ENCODE measurements around the gene RELN.

RELN gene

DNA sequence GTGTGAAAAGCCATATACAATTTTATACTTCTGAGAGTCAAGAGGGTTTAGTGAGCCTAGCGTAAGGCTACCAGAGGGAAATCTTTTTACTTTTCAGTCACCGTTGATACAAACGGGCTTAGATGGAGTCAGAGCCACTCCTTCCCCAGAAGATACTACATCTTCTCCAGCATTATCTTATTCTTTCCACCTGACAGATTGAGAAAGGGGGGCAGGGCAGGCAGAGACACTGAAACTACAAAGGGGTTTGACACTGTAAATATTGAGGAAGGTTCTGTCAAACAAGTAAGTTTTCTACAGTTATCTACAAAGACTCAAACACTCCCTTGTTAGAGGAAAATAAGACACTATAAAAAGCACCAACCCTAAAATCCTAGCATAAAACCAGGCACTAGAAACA lies 100.0 kb downstream of the RELN start:
- no peak for FAIRE-seq

- no peak for FAIRE-seq
Measured at GRCh38 chr7:103888603-103889153, 100.8 kb downstream of the RELN start.

DNA sequence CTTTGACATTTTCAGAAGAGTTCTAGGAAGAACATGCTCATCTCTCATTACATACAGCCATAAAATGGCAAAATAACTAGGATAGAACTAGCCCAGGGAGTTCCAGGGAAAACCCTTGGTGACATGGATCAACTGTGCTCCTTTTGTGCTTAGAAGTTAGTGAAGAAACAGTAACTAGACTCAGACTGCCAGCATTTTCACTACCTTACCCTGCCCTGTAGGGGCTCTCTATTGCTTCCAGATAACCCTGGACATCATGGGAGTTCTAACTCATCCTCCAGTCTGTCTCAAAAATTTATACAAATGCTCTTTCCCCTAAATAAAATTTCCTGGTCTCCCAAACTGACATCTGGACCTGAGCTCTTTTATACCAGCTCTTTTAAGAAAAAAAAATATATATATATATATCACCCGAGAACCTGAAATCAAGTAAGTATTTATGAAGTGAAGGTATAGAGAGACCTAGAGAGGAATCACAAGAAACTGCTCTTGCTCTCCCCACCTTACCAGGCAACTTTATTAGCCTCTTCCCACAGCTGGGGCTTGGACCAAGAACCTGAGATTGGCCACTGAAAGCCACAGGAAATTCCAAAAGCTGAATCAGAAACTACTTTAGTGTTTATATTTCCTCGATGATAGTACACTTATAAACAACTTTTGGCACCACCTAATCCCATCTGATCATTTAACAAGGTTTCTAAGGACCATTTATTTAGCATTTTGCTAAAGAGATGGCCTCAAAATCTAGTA lies 101.4 kb downstream of the RELN start:
- no peak for FAIRE-seq

- no peak for FAIRE-seq
Measured at GRCh38 chr7:103887050-103887449, 102.4 kb downstream of the RELN start.

DNA sequence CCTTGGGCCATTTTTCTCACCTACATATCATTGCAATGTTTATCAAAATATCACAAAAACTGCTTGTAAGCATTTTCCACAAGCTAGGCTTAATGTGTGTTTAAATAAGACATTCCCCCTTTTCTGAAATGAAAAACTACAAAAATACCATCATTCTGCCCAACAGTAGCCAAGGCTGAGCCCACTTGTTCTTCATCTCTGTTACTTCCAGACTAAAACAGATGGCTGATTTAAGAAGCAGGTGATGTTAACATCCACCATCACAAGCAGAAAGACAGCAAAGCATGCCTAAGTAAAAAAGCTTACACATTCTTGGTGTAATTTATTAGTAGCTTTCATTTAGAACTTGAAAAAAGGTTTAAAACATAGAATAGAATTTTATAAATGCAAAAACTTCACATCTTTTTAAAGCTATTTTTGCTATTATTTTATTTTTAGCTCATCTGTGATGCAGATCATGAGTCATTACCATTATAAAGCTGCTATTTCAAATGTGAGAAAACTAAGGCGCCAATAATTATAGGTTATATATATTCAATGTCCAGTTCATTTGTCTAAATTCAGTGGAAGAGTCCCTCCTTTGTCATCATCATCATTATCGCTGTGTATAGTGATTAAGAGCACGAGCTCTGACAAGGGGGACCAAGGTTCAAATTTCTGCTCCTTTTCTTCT lies 109.4 kb downstream of the RELN start:
- FAIRE-seq: no peak

GRCh38 chr7:103879411-103879810 lies 110.0 kb downstream of the RELN start:
- no peak for FAIRE-seq

DNA sequence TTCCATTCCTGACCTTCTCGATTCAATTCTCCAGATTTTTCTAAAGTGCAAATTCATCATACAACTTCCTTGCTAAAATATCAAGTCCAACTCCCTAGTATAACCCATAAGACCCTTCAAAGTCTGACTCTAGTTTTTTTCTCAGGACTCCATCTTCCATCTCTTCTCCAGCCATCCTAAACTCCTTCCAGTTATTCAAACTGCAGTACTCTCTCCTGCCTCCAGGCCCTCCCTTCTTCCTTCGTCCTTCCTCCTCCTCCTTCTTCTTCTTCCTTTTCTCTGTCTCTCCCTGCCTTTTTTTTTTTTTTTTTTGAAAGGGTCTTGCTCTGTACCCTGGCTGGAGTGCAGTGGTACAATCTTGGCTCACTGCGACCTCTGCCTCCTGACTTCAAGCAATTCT lies 111.9 kb downstream of the RELN start:
- no peak for FAIRE-seq

DNA sequence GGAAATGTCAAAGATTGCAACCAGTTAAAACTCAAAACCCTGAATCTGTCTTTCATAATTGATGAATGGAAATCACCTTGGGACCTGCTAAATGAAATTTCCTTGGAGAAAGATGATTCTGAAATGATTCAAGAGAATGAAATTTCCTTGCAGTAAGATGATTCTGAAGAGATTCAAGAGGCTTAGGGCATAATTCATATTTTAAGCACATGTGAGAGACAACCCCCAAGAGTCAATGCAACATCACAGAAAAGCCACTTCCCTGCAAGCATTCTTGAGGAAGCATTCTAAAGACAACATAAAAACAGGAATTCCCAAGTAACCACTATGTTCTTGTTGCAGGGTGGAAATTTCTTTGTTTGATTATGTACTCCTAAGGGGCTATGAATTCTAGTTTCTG lies 113.7 kb downstream of the RELN start:
- no peak for FAIRE-seq

DNA sequence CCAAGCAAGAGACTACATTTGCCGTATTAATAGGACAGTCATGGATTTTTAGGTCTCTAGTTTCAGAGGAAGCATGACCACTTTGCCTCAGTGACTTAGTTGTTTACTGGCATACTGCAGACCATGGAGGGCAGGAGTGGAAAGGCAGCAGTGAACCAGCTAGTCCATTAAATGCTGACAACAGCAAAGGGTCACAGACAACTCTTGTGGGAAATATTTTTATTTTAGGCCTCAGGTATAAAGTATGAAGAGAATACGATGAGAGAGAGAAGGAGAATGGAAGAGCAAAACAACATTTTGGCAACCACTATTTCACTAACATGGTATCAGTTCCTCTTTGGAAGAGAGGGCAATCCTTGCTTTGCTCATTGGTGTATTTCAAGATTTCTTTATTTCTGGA lies 118.0 kb downstream of the RELN start:
- FAIRE-seq: no peak

DNA sequence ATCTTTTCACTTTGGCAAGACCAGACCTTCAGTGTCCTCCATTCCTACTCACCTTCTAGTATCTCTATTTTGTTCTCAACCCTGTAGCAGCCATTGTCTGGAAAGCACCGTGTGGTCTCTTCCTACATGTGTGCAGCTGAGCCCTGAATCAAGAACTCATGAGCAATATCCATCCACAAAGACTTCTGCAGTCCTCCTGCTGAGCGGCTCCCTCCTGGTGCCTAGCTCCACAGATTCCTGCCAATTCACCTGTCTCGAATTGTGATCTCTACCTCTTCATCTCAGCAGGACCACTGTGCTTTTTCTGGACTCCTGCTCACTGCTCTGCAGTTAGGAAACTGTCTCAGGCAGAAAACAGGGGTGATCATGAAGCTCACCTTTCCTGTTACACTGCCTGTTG lies 118.8 kb downstream of the RELN start:
- no peak for FAIRE-seq

GRCh38 chr7:103867874-103868273 lies 121.6 kb downstream of the RELN start:
- no peak for FAIRE-seq

- no peak for FAIRE-seq
Measured at GRCh38 chr7:103866919-103867318, 122.5 kb downstream of the RELN start.

DNA sequence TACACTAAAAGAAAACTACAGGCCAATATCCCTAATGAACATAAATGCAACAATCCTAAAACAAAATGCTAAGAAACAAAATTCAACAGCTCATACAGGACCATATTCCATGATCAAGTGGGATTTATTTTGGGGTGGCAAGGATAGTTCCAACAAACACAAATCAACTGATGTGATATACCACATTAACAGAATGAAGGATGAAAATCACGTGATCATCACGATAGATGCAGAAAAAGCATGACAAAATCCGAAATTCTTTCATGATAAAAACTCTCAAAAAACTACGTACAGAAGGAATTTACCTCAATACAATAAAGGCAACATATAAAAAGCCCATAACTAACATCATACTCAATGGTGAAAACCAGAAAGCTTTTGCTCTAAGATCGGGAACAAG lies 124.0 kb downstream of the RELN start:
- FAIRE-seq: no peak

DNA sequence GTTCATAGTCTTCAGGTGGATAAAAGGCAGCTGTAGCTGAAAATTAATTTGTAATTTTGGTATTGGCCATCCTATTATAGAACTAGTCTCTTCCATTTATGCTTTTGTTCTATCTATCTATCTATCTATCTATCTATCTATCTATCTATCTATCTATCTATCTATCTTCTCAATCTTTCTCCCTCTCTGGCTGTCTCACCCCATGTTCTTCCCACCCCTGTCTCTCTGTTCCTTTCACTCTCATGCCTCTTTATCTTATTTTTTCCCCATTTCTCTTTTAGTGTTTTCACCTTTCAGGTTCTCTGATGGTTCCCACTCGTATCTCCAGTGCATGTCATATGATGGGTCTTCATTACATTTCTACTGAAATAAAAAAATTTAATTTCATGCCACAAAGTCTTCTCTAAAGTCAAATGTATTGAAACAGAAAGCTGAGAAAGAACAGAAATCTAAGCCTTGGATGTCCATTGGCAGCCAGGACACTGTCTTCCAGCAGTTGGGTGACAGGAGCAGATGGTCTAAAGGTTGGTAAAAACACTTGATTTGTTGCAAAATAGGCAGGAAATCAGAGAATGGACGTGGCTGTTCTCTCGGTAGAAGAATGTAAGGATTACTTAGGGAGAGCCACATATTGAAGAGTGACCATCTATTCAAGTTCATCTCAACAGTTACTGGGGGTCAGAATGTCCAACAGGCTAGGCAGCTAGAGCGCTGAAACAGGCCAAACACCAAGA lies 127.0 kb downstream of the RELN start:
- no peak for FAIRE-seq

- FAIRE-seq: no peak
Measured at GRCh38 chr7:103859709-103860108, 129.7 kb downstream of the RELN start.

- FAIRE-seq: no peak
Measured at GRCh38 chr7:103857435-103857834, 132.0 kb downstream of the RELN start.

GRCh38 chr7:103856929-103857328 lies 132.5 kb downstream of the RELN start:
- no peak for FAIRE-seq

DNA sequence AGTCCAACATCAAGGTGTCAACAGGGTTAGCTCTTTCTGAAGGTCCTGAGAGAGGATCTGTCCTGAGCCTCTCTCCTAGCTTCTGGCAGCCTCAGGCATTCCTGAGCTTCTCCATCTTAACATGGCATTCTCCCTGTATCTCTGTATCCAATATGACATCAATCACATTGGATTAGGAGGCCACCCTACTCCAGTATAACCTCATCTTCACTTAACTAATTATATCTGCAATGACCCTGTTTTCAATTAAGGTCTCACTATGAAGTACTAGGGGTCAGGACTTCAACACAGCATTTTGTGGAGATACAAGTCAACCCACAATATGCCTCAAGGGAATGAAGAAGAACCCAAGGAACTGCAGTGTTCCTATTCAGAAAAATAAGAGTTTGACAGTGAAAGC lies 133.8 kb downstream of the RELN start:
- FAIRE-seq: no peak

DNA sequence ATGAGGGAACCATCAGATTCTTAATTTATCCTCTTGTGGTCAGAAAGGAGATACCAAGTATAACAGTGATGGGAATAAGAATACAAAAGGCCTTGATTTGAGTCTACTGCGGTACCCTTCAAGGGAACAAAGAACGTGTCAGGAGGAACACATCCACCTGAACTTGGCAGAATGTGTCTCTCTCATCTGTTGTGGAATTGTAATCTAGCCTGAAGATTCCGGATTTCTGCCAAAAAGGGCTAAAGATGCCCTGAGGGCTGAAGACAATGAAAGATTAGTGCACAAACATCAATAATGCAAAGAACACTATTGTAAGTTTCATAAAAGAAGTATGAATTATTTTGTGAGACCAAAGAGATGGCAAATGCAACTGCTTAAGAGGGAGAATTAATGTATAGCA lies 134.8 kb downstream of the RELN start:
- FAIRE-seq: no peak

DNA sequence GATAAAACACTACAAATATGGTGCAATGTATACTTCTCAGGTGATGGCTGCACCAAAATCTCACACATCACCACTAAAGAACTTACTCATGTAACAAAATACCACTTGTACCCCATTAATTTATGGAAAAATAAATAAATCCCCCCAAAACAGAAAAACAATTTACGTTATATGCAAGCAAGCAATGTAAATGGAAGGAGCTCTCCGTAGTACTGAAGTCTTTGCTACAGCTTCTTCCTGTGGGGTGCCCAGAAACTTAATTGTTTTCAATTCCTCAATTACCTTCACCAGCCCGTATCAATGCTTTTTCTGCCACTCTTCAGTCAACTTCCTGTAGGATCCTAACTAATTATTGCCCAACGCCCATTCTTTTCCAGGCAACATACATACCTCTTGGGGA lies 138.1 kb downstream of the RELN start:
- FAIRE-seq: no peak

DNA sequence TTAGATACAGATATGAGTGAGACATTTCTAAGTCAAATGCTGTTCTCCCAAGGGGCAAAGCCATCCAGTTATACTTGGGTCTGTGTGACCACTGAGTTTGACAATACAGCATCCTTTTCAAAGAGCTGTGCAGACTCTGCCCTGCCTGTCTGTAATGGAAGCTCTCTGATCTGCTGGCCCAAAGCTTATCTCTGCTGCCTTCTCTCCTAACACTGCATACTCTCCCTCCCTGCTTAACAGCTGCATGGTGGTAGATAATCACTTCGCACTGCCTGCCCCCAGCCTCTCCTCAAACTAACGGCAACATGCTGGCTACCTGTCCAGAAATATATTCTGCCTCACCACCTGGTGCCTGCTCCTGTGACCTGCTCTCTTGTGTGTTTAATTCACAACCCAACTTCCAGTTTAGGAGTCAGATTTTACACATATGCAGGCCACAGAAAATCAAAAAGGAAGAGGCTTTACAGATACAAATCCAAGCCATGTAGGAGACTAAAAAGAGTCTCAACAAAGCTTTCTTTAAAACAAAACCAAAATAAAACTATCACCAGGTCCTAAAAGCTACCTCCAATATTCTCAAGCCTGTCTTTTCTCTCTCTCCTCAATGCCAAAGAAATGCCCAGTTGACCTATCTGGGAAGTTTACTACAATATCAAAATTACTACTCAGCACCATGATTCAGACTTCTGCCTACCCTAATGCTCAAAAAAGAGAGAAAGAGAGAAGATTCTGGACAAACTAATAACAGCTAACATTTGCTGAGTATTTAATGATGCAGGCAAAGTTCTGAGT lies 145.6 kb downstream of the RELN start:
- no peak for FAIRE-seq

GRCh38 chr7:103833401-103833800 lies 156.1 kb downstream of the RELN start:
- FAIRE-seq: no peak

- no peak for FAIRE-seq
Measured at GRCh38 chr7:103832438-103832837, 157.0 kb downstream of the RELN start.
